DOHH2 (cell line): ENCODE measurements around the gene TMEM151B.

ENCODE experiments used
- H3F3A ChIP-seq: fragments of 200-600 bp; sonication (generic), shearing (Covaris generic); 2 replicates; pipeline ENCODE4 v1.6.0; 2016; ENCODE audit warnings: antibody characterized with exemption, mild to moderate bottlenecking; ENCODE audit not compliant: control insufficient read depth, insufficient read depth
- H3K27ac ChIP-seq: fragments of 200-600 bp; sonication (generic); 2 replicates; pipeline ENCODE4 v1.5.1; 2014; ENCODE audit warnings: low read depth, mild to moderate bottlenecking, low read length, moderate library complexity
- H3K27me3 ChIP-seq: fragments of 200-600 bp; sonication (generic); 2 replicates; pipeline ENCODE4 v1.6.1; 2014; ENCODE audit warnings: mild to moderate bottlenecking, low read length, mixed read lengths; ENCODE audit not compliant: control insufficient read depth
- H3K36me3 ChIP-seq: fragments of 200-600 bp; sonication (generic); 2 replicates; pipeline ENCODE4 v1.6.1; 2014; ENCODE audit warnings: mild to moderate bottlenecking, low read length, moderate library complexity, mixed read lengths; ENCODE audit not compliant: control insufficient read depth
- H3K4me1 ChIP-seq: fragments of 200-600 bp; sonication (generic); 2 replicates; pipeline ENCODE4 v1.6.1; 2014; ENCODE audit warnings: mild to moderate bottlenecking, low read length, mixed read lengths; ENCODE audit not compliant: control insufficient read depth
- H3K4me2 ChIP-seq: fragments of 200-600 bp; sonication (generic); 2 replicates; pipeline ENCODE4 v1.6.0; 2014; ENCODE audit warnings: mild to moderate bottlenecking, low read length, moderate library complexity
- H3K4me3 ChIP-seq: fragments of 200-600 bp; sonication (generic); 2 replicates; pipeline ENCODE4 v1.5.1; 2014; ENCODE audit warnings: mild to moderate bottlenecking, low read length, mixed read lengths
- H3K79me2 ChIP-seq: fragments of 200-600 bp; sonication (generic); 2 replicates; pipeline ENCODE4 v1.6.1; 2014; ENCODE audit warnings: mild to moderate bottlenecking, low read length, mixed read lengths; ENCODE audit not compliant: control insufficient read depth
- H3K9me2 ChIP-seq: fragments of 200-600 bp; sonication (generic); replicated peaks from 2 replicates; pipeline ENCODE4 v1.6.1; 2014; ENCODE audit warnings: mild to moderate bottlenecking, low read length, mixed read lengths; ENCODE audit not compliant: control insufficient read depth
- H3K9me3 ChIP-seq: fragments of 200-600 bp; sonication (generic); 2 replicates; pipeline ENCODE4 v1.6.1; 2014; ENCODE audit warnings: antibody characterized with exemption, low read length, mixed read lengths; ENCODE audit not compliant: control insufficient read depth, insufficient read depth
- H4K20me1 ChIP-seq: fragments of 200-600 bp; sonication (generic); 2 replicates; pipeline ENCODE4 v1.6.0; 2014; ENCODE audit warnings: low read depth, mild to moderate bottlenecking, antibody characterized with exemption, low read length, moderate library complexity; ENCODE audit not compliant: control insufficient read depth, insufficient read depth
- EZH2phosphoT487 ChIP-seq: fragments of 200-600 bp; sonication (generic); IDR thresholded peaks from 2 replicates; pipeline ENCODE4 v1.6.1; 2017; ENCODE audit warnings: borderline replicate concordance, mild to moderate bottlenecking, antibody characterized with exemption, low read length, moderate library complexity, mixed read lengths
- TF ChIP-seq, protein P1 (sequence below): fragments of 200-600 bp; sonication (generic); IDR thresholded peaks from one replicate; pipeline ENCODE4 v1.5.1; 2014; ENCODE audit warnings: antibody characterized with exemption, mild to moderate bottlenecking, low read depth, low read length; ENCODE audit not compliant: poor library complexity, severe bottlenecking

The TMEM151B gene

DNA sequence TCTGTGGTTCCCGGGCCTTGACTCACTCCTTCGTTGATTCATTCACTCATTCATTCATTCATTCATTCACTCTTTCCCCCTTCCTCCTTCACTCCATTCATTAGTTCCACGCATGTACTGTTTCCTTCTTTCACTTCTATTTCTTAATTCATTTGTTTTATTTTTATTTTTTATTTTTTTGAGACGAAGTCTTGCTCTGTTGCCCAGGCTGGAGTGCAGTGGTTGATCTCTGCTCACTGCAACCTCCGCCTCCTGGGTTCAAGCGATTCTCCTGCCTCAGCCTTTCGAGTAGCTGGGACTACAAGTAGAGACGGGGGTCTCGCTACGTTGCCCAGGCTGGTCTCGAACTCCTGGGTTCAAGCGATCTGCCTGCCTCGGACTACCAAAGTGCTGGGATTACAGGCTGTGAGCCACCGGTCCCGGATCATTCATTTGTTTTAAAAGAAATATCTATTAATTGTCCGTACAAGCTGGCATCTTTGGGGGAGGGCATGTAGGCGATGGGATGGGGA, 4.5 kb upstream of the TMEM151B start:
- Histone ChIP-seq H4K20me1 (no peaks in the 10 kb centered on the region), H3K4me2 (peak overlapping the region; percentile 90), H3F3A (peaks cover 22% of the 10 kb centered on the region), H3K79me2 (peaks cover 42% of the 10 kb centered on the region), H3K4me1 (peaks cover 67% of the 10 kb centered on the region), H3K27me3 (peaks cover 22% of the 10 kb centered on the region), H3K9me3 (no peaks in the 10 kb centered on the region), H3K9me2 (no peaks in the 10 kb centered on the region), H3K27ac (no peak overlapping the region), H3K4me3 (peak overlapping the region; percentile 86), H3K36me3 (peaks cover 40% of the 10 kb centered on the region)
- TF ChIP-seq, protein P1, sequence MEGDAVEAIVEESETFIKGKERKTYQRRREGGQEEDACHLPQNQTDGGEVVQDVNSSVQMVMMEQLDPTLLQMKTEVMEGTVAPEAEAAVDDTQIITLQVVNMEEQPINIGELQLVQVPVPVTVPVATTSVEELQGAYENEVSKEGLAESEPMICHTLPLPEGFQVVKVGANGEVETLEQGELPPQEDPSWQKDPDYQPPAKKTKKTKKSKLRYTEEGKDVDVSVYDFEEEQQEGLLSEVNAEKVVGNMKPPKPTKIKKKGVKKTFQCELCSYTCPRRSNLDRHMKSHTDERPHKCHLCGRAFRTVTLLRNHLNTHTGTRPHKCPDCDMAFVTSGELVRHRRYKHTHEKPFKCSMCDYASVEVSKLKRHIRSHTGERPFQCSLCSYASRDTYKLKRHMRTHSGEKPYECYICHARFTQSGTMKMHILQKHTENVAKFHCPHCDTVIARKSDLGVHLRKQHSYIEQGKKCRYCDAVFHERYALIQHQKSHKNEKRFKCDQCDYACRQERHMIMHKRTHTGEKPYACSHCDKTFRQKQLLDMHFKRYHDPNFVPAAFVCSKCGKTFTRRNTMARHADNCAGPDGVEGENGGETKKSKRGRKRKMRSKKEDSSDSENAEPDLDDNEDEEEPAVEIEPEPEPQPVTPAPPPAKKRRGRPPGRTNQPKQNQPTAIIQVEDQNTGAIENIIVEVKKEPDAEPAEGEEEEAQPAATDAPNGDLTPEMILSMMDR = no peak

GRCh38 chr6:44266347-44266746, 3.9 kb upstream of the TMEM151B start:
- Histone ChIP-seq H3K4me2 (no peak overlapping the region), H3K4me1 (peaks cover 64% of the 10 kb centered on the region), H3K27ac (no peak overlapping the region), H3K36me3 (peaks cover 34% of the 10 kb centered on the region), H3K27me3 (peaks cover 27% of the 10 kb centered on the region), H3K4me3 (no peak overlapping the region), H3K9me3 (no peaks in the 10 kb centered on the region), H3F3A (peaks cover 22% of the 10 kb centered on the region), H3K79me2 (peaks cover 38% of the 10 kb centered on the region), H3K9me2 (no peaks in the 10 kb centered on the region), H4K20me1 (no peaks in the 10 kb centered on the region)
- no peak for TF ChIP-seq EZH2phosphoT487
- TF ChIP-seq, protein P1 = no peak

DNA sequence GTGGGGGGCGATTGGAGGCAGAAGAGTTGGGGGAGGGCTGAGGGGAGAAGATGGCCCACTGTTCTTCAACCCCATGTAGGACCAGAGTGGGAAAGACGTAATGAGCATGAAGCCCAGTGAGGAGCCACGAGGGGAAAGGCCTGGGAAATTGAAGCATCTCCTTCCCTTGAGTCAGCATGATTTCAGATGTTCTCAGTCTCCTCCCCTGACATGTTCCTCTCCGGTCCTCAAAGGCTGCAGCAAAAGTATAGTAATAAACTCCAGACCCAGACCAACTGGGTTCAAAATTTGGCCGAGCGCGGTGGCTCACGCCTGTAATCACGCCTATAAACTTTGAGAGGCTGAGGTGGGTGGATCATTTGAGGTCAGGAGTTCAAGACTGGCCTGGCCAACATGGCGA, 3.0 kb upstream of the TMEM151B start:
- no peak overlapping the region for H3K27ac ChIP-seq
- H3K27me3 ChIP-seq = peaks cover 36% of the 10 kb centered on the region
- peaks cover 22% of the 10 kb centered on the region for H3F3A ChIP-seq
- peaks cover 55% of the 10 kb centered on the region for H3K4me1 ChIP-seq
- H3K4me3 ChIP-seq = no peak overlapping the region
- TF ChIP-seq EZH2phosphoT487 = no peak
- TF ChIP-seq, protein P1 = no peak
- H3K36me3 ChIP-seq = peaks cover 25% of the 10 kb centered on the region
- H3K9me3 ChIP-seq = no peaks in the 10 kb centered on the region
- peaks cover 29% of the 10 kb centered on the region for H3K79me2 ChIP-seq
- no peaks in the 10 kb centered on the region for H3K9me2 ChIP-seq
- no peak overlapping the region for H3K4me2 ChIP-seq
- no peaks in the 10 kb centered on the region for H4K20me1 ChIP-seq
